ENCODE results near the gene TIMM17A.
"Not testable (repeated sequence)": the region's sequence is repeated elsewhere in the genome, so short reads cannot be mapped to it uniquely, and the experiment has no call there.

Gene TIMM17A

DNA sequence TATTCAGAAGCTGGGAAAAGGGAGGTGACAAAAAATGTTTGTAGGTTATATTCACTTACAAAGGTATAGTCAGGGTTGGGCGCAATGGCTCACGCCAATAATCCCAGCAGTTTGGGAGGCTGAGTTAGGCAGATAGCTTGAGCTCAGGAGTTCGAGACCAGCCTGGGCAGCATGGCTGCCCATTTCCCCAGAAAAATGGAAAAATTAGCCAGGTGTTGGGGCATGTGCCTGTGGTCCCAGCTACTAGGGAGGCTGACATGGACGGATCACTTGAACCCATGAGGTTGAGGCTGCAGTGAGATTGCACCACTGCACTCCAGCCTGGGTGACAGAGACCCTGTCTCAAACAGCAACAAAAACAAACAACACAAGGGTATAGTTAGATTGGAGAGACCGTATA is 3.0 kb downstream of the TIMM17A start:
- WGBS, result 94% methylated on average over 4 of the region's 5 CpGs
- H3K27ac ChIP-seq (ENCODE audit: low read depth, low read length), result no peak overlapping the region
- H3K4me1 ChIP-seq (ENCODE audit: insufficient read depth, low read length), result no peaks in the 10 kb centered on the region
- no peaks in the 10 kb centered on the region for H3K9me3 ChIP-seq (ENCODE audit: insufficient read depth, low read depth, low read length)
- no peak overlapping the region for H3K4me3 ChIP-seq (ENCODE audit: low read length)
- H3K27me3 ChIP-seq (ENCODE audit: insufficient read depth, low read length), result no peaks in the 10 kb centered on the region
- H3K36me3 ChIP-seq (ENCODE audit: insufficient read depth, low read length), result peaks cover 60% of the 10 kb centered on the region
- H3K9ac ChIP-seq (ENCODE audit: low read depth, low read length), result no peak overlapping the region

DNA sequence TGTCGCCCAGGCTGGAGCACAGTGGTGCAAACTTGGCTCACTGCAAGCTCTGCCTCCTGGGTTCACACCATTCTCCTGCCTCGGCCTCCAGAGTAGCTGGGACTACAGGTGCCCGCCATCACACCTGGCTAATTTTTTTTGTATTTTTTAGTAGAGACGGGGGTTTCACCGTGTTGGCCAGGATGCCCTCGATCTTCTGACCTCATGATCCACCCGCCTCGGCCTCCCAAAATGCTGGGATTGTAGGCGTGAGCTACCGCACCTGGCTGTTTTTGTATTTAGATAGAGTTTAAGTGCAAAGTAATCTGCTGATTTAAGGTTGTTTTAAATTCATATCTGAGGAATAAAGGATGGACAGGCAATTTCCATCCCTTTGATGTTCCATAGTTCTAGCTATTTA is 7.1 kb downstream of the TIMM17A start:
- H3K4me3 ChIP-seq (ENCODE audit: low read length); H3K27me3 ChIP-seq (ENCODE audit: insufficient read depth, low read length); H3K27ac ChIP-seq (ENCODE audit: low read depth, low read length); H3K4me1 ChIP-seq (ENCODE audit: insufficient read depth, low read length); H3K9me3 ChIP-seq (ENCODE audit: insufficient read depth, low read depth, low read length); H3K9ac ChIP-seq (ENCODE audit: low read depth, low read length): not testable (repeated sequence)
- WGBS, result 97% methylated on average over 10 of the region's 10 CpGs
- H3K36me3 ChIP-seq (ENCODE audit: insufficient read depth, low read length), result peaks cover 88% of the 10 kb centered on the region

DNA sequence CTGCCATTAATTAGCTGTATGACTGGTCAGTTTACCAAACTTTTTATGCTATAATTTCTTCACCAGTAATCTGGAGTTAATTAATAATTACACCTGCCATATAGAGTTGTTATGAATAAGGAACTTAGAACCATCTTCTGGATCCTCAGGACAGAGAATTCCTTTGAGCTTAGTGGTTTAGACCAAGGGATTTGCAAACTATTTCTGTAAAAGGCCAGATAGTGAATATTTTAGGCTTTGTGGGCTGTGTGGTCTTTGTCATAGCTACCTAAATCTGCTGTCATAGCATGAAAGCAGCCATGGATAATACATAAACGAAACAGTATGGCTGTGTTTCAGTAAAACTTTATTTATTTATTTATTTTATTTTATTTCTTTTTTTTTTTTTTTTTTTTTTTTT is 9.0 kb downstream of the TIMM17A start:
- WGBS, result no CpG with 5 or more reads among the region's 1 CpG

GRCh38 chr1:201966171-201966570 is 10.9 kb downstream of the TIMM17A start:
- no peak overlapping the region for H3K27ac ChIP-seq (ENCODE audit: low read depth, low read length)
- H3K9me3 ChIP-seq (ENCODE audit: insufficient read depth, low read depth, low read length), result no peaks in the 10 kb centered on the region
- H3K4me3 ChIP-seq (ENCODE audit: low read length), result no peak overlapping the region
- H3K27me3 ChIP-seq (ENCODE audit: insufficient read depth, low read length), result no peaks in the 10 kb centered on the region
- H3K4me1 ChIP-seq (ENCODE audit: insufficient read depth, low read length), result no peaks in the 10 kb centered on the region
- WGBS, result 96% methylated on average over 5 of the region's 5 CpGs
- no peak overlapping the region for H3K9ac ChIP-seq (ENCODE audit: low read depth, low read length)
- peaks cover 93% of the 10 kb centered on the region for H3K36me3 ChIP-seq (ENCODE audit: insufficient read depth, low read length)

More for the DNA sequence above, 9.0 kb downstream of the TIMM17A start:
- no peaks in the 10 kb centered on the region for H3K27me3 ChIP-seq (ENCODE audit: insufficient read depth, low read length)
- no peaks in the 10 kb centered on the region for H3K4me1 ChIP-seq (ENCODE audit: insufficient read depth, low read length)
- no peak overlapping the region for H3K27ac ChIP-seq (ENCODE audit: low read depth, low read length)
- no peak overlapping the region for H3K9ac ChIP-seq (ENCODE audit: low read depth, low read length)
- peaks cover 89% of the 10 kb centered on the region for H3K36me3 ChIP-seq (ENCODE audit: insufficient read depth, low read length)
- no peak overlapping the region for H3K4me3 ChIP-seq (ENCODE audit: low read length)
- H3K9me3 ChIP-seq (ENCODE audit: insufficient read depth, low read depth, low read length), result no peaks in the 10 kb centered on the region

DNA sequence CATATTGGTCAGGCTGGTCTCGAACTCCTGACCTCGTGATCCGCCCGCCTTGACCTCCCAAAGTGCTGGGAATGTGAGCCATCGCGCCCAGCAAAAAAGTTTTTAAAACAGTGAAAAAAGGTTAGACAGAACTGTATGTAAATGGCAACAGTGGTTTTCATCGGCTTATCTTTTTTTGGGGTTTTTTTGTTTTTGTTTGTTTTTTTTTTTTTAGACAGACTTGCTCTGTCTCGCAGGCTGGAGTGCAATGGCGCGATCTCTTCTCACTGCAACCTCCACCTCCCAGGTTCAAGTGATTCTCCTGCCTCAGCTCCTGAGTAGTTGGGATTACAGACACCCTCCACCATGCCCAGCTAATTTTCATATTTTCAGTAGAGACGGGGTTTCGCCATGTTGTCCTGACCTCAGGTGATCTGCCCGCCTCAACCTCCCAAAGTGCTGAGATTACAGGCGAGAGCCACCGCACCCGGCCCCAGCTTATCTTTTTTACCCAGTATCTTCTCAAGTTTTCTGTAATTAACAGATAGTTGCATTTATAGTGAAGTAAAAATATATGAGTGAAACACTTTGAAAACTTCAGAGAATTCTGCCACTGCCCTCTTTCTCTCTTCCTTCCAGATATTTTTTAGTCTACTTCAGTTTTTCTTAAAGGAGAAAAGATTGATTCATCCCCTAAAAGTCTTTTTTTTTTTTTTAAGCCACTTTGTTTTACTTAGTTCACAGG is 13.1 kb downstream of the TIMM17A start:
- Histone ChIP-seq H3K4me1 (ENCODE audit: insufficient read depth, low read length) (no peaks in the 10 kb centered on the region), H3K27me3 (ENCODE audit: insufficient read depth, low read length) (no peaks in the 10 kb centered on the region), H3K9ac (ENCODE audit: low read depth, low read length) (no peak overlapping the region), H3K9me3 (ENCODE audit: insufficient read depth, low read depth, low read length) (no peaks in the 10 kb centered on the region), H3K27ac (ENCODE audit: low read depth, low read length) (no peak overlapping the region), H3K4me3 (ENCODE audit: low read length) (no peak overlapping the region), H3K36me3 (ENCODE audit: insufficient read depth, low read length) (peaks cover 71% of the 10 kb centered on the region)
- 98% methylated on average over 16 of the region's 16 CpGs for WGBS

DNA sequence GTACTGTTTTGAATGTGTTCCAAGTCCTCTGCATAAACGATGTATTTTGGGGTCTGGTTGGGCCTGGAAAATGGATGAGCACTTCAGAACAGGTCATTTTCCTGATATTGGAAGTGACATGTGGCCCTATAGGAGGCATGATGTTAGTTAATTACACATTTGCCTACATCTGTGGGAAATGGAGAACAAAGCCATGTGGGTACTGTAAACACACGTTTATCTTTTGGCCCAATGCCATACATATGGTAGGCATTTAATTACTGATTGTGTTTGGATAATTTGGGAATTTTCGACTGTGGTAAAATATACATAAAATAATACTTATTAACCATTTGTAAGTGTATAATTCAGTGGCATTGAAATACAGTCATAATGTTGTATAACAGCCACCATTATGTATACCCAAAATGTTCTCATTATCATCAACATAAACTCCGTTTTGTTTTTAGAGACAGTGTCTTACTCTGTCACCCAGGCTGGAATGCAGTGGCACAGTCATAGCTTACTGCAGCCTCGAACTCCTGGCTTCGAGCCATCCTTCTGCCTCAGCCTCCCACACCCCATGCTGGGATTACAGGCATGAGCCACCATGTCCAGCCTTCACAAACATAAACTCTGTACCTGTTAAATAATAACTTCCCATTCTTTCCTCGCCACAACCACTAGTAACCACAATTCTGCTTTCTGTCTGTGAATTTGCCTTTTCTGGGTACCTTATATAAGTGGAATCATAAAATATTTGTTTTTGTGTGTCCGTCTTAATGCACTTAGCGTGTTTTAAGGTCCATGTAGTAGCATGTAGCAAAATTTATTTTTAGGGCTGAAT is 15.2 kb downstream of the TIMM17A start:
- no peak overlapping the region for H3K4me3 ChIP-seq (ENCODE audit: low read length)
- H3K27ac ChIP-seq (ENCODE audit: low read depth, low read length), result no peak overlapping the region
- no peaks in the 10 kb centered on the region for H3K9me3 ChIP-seq (ENCODE audit: insufficient read depth, low read depth, low read length)
- no peaks in the 10 kb centered on the region for H3K27me3 ChIP-seq (ENCODE audit: insufficient read depth, low read length)
- no peaks in the 10 kb centered on the region for H3K4me1 ChIP-seq (ENCODE audit: insufficient read depth, low read length)
- peaks cover 54% of the 10 kb centered on the region for H3K36me3 ChIP-seq (ENCODE audit: insufficient read depth, low read length)
- H3K9ac ChIP-seq (ENCODE audit: low read depth, low read length), result no peak overlapping the region
- WGBS, result 98% methylated on average over 8 of the region's 9 CpGs

DNA sequence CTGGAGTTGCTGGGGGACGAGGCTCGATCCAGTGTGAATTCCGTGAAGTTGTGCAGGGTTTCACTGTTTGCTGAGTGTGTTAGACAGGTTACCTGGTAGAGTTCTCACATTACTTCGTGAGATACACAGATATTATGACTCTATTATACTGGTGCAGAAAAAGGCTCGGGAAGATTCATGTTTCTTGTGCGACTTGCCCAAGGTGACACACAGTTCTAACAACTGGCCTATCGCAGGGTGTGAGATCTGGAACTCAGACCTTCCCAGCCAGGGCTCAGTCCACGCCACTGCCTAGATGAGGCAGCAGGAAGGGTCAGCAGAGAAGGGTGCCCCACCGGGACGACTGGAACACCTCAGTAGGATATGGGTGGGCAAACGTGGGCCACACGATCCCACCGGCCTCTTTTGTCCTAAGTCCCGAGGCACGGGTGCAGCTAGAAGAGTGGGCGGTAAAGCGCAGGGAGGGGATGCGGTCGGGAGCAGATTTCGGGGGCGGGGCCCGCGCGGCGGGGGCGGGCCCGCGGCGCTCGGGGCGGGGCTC is 26.8 kb downstream of the TIMM17A start:
- H3K27ac ChIP-seq (ENCODE audit: low read depth, low read length), result no peak overlapping the region
- 0 out of 2 replicates have a peak, but pooled peaks cover 5% of the 10 kb centered on the region for H3K4me1 ChIP-seq (ENCODE audit: insufficient read depth, low read length)
- peaks cover 6% of the 10 kb centered on the region for H3K27me3 ChIP-seq (ENCODE audit: insufficient read depth, low read length)
- no peaks in the 10 kb centered on the region for H3K36me3 ChIP-seq (ENCODE audit: insufficient read depth, low read length)
- H3K4me3 ChIP-seq (ENCODE audit: low read length), result peak overlapping the region; percentile 73
- no peaks in the 10 kb centered on the region for H3K9me3 ChIP-seq (ENCODE audit: insufficient read depth, low read depth, low read length)
- 17% methylated on average over 31 of the region's 31 CpGs for WGBS
- H3K9ac ChIP-seq (ENCODE audit: low read depth, low read length), result peak overlapping the region; percentile 80

DNA sequence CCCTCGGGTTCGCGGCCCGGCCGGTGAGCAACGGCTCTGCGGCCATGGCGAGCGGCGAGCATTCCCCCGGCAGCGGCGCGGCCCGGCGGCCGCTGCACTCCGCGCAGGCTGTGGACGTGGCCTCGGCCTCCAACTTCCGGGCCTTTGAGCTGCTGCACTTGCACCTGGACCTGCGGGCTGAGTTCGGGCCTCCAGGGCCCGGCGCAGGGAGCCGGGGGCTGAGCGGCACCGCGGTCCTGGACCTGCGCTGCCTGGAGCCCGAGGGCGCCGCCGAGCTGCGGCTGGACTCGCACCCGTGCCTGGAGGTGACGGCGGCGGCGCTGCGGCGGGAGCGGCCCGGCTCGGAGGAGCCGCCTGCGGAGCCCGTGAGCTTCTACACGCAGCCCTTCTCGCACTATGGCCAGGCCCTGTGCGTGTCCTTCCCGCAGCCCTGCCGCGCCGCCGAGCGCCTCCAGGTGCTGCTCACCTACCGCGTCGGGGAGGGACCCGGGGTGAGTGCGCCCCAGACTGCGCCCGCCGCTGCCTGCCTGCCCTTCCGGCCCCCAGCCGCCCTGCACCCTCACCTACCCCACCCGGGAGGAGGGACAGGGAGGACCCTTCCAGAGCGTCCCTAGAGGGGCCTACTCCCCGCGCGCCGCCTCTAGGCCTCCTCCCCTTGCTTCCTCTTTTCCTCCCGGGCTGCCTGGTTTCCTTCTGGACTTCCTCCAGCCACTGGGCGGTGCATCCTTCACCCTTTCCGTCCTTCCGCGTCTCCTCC is 27.5 kb downstream of the TIMM17A start, which contains the start of gene RNPEP:
Gene RNPEP, plus strand, starts transcription at position 26 of the 757 bp plus-strand sequence. Its CDS starts 19 bp downstream, at position 45.
- H3K9me3 ChIP-seq (ENCODE audit: insufficient read depth, low read depth, low read length), result no peaks in the 10 kb centered on the region
- WGBS, result under 1% methylated on average over 80 of the region's 80 CpGs
- peaks cover 6% of the 10 kb centered on the region for H3K27me3 ChIP-seq (ENCODE audit: insufficient read depth, low read length)
- peak within 1 kb of the TSS; percentile 73 for H3K4me3 ChIP-seq (ENCODE audit: low read length)
- H3K4me1 ChIP-seq (ENCODE audit: insufficient read depth, low read length), result 0 out of 2 replicates have a peak, but pooled peaks cover 5% of the 10 kb centered on the region
- no peaks in the 10 kb centered on the region for H3K36me3 ChIP-seq (ENCODE audit: insufficient read depth, low read length)
- no peak within 1 kb of the TSS; the same call in 1 of the 2 replicates for H3K27ac ChIP-seq (ENCODE audit: low read depth, low read length)
- peak within 1 kb of the TSS; percentile 80 for H3K9ac ChIP-seq (ENCODE audit: low read depth, low read length)

DNA sequence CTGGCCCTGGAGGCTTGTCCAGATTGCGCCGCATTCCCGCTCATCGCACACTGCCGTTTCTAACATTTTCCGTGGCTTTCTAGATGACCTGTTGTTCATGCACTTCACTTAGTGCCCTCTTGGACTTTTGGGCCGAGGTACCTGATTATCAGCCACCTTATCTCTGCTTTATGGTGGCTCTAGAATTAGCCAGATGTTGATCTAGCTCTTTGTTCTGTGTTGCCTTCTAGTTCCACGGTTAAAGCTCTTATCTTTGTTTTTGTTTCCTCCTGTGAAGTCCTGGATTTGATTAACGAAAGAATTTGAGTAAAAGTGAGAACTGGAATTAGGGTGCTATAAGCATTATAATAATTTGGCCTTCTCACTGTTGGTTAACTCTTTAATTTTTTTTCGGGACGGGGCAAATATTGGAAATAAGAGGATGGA is 28.1 kb downstream of the TIMM17A start:
- no peak overlapping the region for H3K27ac ChIP-seq (ENCODE audit: low read depth, low read length)
- 17% methylated on average over 11 of the region's 11 CpGs for WGBS

DNA sequence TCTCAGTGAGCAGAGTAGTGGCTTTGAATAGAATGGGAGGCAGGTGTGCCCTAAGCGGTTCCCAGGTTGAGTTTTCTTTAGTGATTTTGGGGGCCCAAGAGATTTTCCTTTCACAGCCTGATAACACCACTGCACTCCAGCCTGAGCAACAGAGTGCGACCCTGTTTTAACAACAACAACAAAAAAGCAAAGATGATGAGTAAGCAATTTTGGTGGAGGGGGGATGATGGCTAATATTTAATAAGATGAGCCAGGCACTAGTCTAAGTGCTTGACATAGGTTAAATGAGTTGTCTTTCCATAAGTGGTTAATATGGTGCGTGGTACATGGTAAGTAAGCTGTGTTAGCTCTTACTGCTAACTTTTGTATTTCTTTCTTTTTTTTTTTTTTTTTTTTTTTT is 29.1 kb downstream of the TIMM17A start:
- Histone ChIP-seq H3K9ac (ENCODE audit: low read depth, low read length) (no peak overlapping the region), H3K4me3 (ENCODE audit: low read length) (no peak overlapping the region), H3K36me3 (ENCODE audit: insufficient read depth, low read length) (peaks cover 11% of the 10 kb centered on the region), H3K9me3 (ENCODE audit: insufficient read depth, low read depth, low read length) (no peaks in the 10 kb centered on the region), H3K27ac (ENCODE audit: low read depth, low read length) (no peak overlapping the region), H3K27me3 (ENCODE audit: insufficient read depth, low read length) (peaks cover 6% of the 10 kb centered on the region), H3K4me1 (ENCODE audit: insufficient read depth, low read length) (0 out of 2 replicates have a peak, but pooled peaks cover 5% of the 10 kb centered on the region)
- WGBS, result 92% methylated on average over 3 of the region's 3 CpGs

More for the DNA sequence above, 28.1 kb downstream of the TIMM17A start:
- H3K27me3 ChIP-seq (ENCODE audit: insufficient read depth, low read length), result peaks cover 6% of the 10 kb centered on the region
- H3K4me3 ChIP-seq (ENCODE audit: low read length), result peak overlapping the region; percentile 73
- H3K36me3 ChIP-seq (ENCODE audit: insufficient read depth, low read length), result peaks cover under 1% of the 10 kb centered on the region
- H3K4me1 ChIP-seq (ENCODE audit: insufficient read depth, low read length), result 0 out of 2 replicates have a peak, but pooled peaks cover 5% of the 10 kb centered on the region
- H3K9me3 ChIP-seq (ENCODE audit: insufficient read depth, low read depth, low read length), result no peaks in the 10 kb centered on the region
- H3K9ac ChIP-seq (ENCODE audit: low read depth, low read length), result peak overlapping the region; percentile 80
